Neutrophil (primary cell): ENCODE results near the gene RAB6B.

Experiments used
- H3K27ac ChIP-seq: fragments of 200-600 bp; sonication (generic); 2 replicates; pipeline ENCODE4 v1.5.1; 2016; ENCODE audit warnings: mild to moderate bottlenecking, moderate library complexity
- H3K27me3 ChIP-seq: fragments of 200-600 bp; sonication (generic); 2 replicates; pipeline ENCODE4 v1.6.0; 2016; ENCODE audit warnings: mild to moderate bottlenecking
- H3K36me3 ChIP-seq: fragments of 200-600 bp; sonication (generic); 2 replicates; pipeline ENCODE4 v1.5.1; 2017
- H3K4me1 ChIP-seq, 2 experiments: fragments of 200-600 bp in 1 of 2; sonication (generic) in 1 of 2; 1 replicate in 1 of 2; 2 replicates in 1 of 2; pipeline versions ENCODE4 v1.5.1 to v1.6.1; 2013 to 2016; ENCODE audit warnings: low read depth in 1 of 2, low read length in 1 of 2, mild to moderate bottlenecking in 1 of 2, moderate library complexity in 1 of 2; ENCODE audit not compliant: control insufficient read depth in 1 of 2, insufficient read depth in 1 of 2
- H3K4me3 ChIP-seq, 2 experiments: fragments of 200-600 bp in 1 of 2; sonication (generic) in 1 of 2; 1 replicate in 1 of 2; 2 replicates in 1 of 2; pipeline ENCODE4 v1.5.1; 2013 to 2016; ENCODE audit warnings: low read depth in 1 of 2, low read length in 1 of 2, mild to moderate bottlenecking in 1 of 2, moderate library complexity in 1 of 2
- H3K9me3 ChIP-seq: fragments of 200-600 bp; sonication (generic); 2 replicates; pipeline ENCODE4 v1.5.1; 2016
- CTCF ChIP-seq: fragments of 200-600 bp; sonication (generic); IDR thresholded peaks from 2 replicates; pipeline ENCODE4 v1.5.1; 2016; ENCODE audit warnings: antibody characterized with exemption

The RAB6B gene

DNA sequence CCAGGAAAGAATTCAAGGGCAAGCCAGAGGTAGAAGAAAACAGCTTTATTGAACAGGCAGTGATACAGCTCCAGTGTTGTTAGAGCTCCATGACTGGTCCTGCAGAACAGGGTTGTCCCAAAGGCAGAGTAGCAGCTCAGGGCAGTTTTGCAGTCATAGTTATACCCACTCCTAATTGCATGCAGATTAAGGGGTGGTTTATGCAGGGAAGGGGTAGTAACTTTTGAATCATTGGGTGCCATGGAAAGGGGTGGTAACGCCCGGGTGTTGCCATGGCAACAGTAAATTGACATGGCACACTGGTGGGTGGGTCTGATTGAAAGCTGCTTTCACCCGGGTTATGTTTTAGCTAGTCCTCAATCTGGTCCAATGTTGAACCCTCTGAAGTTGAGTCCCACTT is 9.7 kb upstream of the RAB6B start:
- H3K27me3 ChIP-seq = no peaks in the 10 kb centered on the region
- H3K27ac ChIP-seq = no peak overlapping the region
- no peaks in the 10 kb centered on the region for H3K4me1 ChIP-seq
- H3K9me3 ChIP-seq = no peaks in the 10 kb centered on the region
- no peaks in the 10 kb centered on the region for H3K36me3 ChIP-seq
- TF ChIP-seq CTCF = no peak
- H3K4me3 ChIP-seq = no peak overlapping the region

GRCh38 chr3:133901847-133902246 is 6.2 kb upstream of the RAB6B start:
- Histone ChIP-seq H3K9me3 (no peaks in the 10 kb centered on the region), H3K27me3 (peaks cover 25% of the 10 kb centered on the region), H3K4me3 (no peak overlapping the region), H3K27ac (no peak overlapping the region), H3K36me3 (no peaks in the 10 kb centered on the region), H3K4me1 (no peaks in the 10 kb centered on the region)
- no peak for TF ChIP-seq CTCF

DNA sequence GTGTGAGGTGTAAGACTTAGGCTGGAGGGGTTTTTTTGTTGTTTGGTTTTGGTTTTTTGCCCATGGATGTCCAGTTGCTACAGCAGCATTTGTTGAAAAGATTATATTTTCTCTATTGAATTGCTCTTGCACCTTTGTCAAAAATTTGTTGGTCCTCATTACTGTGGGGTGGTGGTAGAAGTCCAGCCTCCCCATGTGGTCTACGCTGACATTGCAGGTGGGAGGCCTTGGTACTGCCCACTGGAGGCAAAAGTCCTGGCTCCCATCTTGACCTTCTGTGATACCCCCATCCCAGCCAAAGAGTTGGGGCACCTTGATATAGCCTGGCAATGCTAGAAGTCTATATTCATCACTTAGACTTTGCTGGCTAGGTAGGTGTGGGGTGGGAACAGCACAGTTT is 5.4 kb upstream of the RAB6B start:
- Histone ChIP-seq H3K4me3 (no peak overlapping the region), H3K27me3 (peaks cover 32% of the 10 kb centered on the region), H3K4me1 (no peaks in the 10 kb centered on the region), H3K27ac (no peak overlapping the region), H3K9me3 (no peaks in the 10 kb centered on the region), H3K36me3 (no peaks in the 10 kb centered on the region)
- no peak for TF ChIP-seq CTCF

GRCh38 chr3:133899311-133899710 is 3.6 kb upstream of the RAB6B start:
- H3K27me3 ChIP-seq = peaks cover 50% of the 10 kb centered on the region
- no peaks in the 10 kb centered on the region for H3K36me3 ChIP-seq
- H3K9me3 ChIP-seq = no peaks in the 10 kb centered on the region
- H3K27ac ChIP-seq = no peak overlapping the region
- H3K4me3 ChIP-seq = no peak overlapping the region
- H3K4me1 ChIP-seq = peaks cover 3 to 9% of the 10 kb centered on the region in 2 experiments
- no peak for TF ChIP-seq CTCF

DNA sequence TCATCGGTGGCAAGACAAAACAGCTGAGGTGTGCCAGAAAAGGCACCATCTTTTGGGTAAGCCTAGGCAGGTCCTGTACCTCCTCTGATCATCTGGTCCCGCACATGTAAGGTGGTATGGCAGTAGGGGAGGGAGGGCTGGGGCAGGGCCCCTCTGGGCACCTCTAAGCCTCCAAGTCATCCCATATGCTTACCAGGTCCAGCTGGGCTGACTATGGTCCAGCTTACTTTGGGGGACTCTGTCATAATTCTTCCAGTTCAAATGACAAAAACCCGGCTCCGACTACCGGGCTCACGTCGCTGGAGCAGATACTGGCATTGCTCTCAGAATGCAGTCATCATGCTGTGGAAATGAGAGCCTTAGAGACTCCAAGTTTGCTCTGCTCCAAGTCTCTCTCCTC is 1.9 kb upstream of the RAB6B start:
- Histone ChIP-seq H3K4me1 (peaks cover 3 to 9% of the 10 kb centered on the region in 2 experiments), H3K4me3 (no peak overlapping the region), H3K36me3 (no peaks in the 10 kb centered on the region), H3K9me3 (no peaks in the 10 kb centered on the region), H3K27me3 (peaks cover 68% of the 10 kb centered on the region), H3K27ac (no peak overlapping the region)
- no peak for TF ChIP-seq CTCF
